ENCODE data around the gene PTPN3. TPM values are rescaled to one million over a fixed set of nuclear protein-coding genes. Genes with fewer than 3 reads are reported as not detected.
"Not testable (repeated sequence)": the region's sequence is repeated elsewhere in the genome, so short reads cannot be mapped to it uniquely, and the experiment has no call there.

Gene PTPN3
- total RNA-seq, 2 donors from 2014 or later = 16.9 to 20.3 TPM

DNA sequence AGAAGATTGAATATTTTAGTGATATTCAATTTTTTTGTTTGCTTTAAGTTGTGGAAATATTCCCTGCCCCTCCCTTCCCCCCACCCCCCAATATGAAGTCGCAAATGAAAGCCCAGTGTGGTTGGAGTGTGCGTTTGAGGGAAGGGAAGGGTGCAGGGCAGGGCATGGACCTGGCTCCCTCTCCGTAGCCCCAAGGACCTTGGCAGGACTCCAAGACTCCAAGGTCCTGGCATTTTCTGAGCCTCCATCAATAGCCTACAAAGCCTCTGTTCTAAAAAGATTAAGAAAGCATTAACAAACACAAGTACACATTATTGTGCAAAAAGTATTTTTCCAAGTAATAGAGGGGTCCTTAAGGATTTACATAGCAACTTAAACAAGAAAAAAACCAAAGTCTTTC is 38.8 kb upstream of the PTPN3 start:
- no peak for ATAC-seq (ENCODE audit: insufficient number of reproducible peaks, low FRiP score, low read depth)
- no peak overlapping the region for H3K27ac ChIP-seq
- no peaks in the 10 kb centered on the region for H3K4me1 ChIP-seq (ENCODE audit: control insufficient read depth in 1 of 2, low read depth in 2 of 2)
- no peaks in the 10 kb centered on the region for H3K9me3 ChIP-seq
- H3K27me3 ChIP-seq (replicated peaks; ENCODE audit: insufficient read depth) = no peaks in the 10 kb centered on the region
- H3K36me3 ChIP-seq = no peaks in the 10 kb centered on the region
- no peak overlapping the region for H3K4me3 ChIP-seq
- TF ChIP-seq, protein P1, sequence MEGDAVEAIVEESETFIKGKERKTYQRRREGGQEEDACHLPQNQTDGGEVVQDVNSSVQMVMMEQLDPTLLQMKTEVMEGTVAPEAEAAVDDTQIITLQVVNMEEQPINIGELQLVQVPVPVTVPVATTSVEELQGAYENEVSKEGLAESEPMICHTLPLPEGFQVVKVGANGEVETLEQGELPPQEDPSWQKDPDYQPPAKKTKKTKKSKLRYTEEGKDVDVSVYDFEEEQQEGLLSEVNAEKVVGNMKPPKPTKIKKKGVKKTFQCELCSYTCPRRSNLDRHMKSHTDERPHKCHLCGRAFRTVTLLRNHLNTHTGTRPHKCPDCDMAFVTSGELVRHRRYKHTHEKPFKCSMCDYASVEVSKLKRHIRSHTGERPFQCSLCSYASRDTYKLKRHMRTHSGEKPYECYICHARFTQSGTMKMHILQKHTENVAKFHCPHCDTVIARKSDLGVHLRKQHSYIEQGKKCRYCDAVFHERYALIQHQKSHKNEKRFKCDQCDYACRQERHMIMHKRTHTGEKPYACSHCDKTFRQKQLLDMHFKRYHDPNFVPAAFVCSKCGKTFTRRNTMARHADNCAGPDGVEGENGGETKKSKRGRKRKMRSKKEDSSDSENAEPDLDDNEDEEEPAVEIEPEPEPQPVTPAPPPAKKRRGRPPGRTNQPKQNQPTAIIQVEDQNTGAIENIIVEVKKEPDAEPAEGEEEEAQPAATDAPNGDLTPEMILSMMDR (IDR thresholded peaks at IDR 0.05) = no peak
- no peak for DNase-seq (ENCODE audit: low spot score)

DNA sequence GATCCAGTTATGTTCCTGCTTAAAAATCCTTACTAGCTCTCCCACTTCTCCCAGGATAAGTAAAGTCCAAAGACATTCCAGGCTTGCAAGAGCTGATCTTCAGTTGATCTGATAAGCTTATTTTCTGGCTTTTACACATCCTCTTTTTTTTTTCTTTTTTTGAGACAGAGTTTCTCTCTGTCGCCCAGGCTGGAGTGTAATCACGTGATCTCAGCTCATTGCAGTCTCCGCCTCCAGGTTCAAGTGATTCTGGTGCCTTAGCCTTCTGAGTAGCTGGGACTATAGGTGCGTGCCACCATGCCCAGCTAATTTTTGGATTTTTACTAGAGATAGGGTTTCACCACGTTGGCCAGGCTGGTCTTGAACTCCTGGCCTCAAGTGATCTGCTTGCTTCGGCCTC is 37.3 kb upstream of the PTPN3 start:
- Histone ChIP-seq H3K9me3 (no peaks in the 10 kb centered on the region), H3K27me3 (replicated peaks; ENCODE audit: insufficient read depth) (no peaks in the 10 kb centered on the region), H3K27ac (no peak overlapping the region), H3K4me1 (ENCODE audit: control insufficient read depth in 1 of 2, low read depth in 2 of 2) (no peaks in the 10 kb centered on the region), H3K36me3 (no peaks in the 10 kb centered on the region), H3K4me3 (no peak overlapping the region)
- TF ChIP-seq, protein P1 (IDR thresholded peaks at IDR 0.05) = no peak
- DNase-seq (ENCODE audit: low spot score) = no peak
- no peak for ATAC-seq (ENCODE audit: insufficient number of reproducible peaks, low FRiP score, low read depth)

DNA sequence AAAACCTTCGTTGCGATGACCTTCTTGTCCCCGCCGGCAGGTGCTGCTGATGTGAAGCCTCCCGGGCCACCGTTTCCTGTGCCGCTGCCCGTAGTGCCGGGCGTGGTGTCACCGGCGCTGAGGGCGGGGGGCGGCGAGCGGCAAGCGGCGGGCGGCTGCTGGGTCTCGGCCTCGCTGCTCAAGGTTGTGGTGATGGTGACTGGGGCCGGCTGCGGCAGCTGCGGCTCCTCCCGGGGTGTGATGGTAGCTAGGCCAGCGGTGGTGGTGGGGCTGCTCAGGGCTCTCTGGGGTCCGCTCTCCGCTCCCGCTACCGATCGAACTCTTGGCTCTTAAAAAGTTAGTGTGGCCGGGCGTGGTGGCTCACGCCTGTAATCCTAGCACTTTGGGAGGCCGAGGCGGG is 36.0 kb upstream of the PTPN3 start:
- Histone ChIP-seq H3K36me3 (no peaks in the 10 kb centered on the region), H3K4me3 (no peak overlapping the region), H3K4me1 (ENCODE audit: control insufficient read depth in 1 of 2, low read depth in 2 of 2) (no peaks in the 10 kb centered on the region), H3K9me3 (no peaks in the 10 kb centered on the region), H3K27ac (no peak overlapping the region), H3K27me3 (replicated peaks; ENCODE audit: insufficient read depth) (no peaks in the 10 kb centered on the region)
- TF ChIP-seq, protein P1 (IDR thresholded peaks at IDR 0.05) = no peak
- ATAC-seq (ENCODE audit: insufficient number of reproducible peaks, low FRiP score, low read depth) (no peak), DNase-seq (ENCODE audit: low spot score) (no peak)

DNA sequence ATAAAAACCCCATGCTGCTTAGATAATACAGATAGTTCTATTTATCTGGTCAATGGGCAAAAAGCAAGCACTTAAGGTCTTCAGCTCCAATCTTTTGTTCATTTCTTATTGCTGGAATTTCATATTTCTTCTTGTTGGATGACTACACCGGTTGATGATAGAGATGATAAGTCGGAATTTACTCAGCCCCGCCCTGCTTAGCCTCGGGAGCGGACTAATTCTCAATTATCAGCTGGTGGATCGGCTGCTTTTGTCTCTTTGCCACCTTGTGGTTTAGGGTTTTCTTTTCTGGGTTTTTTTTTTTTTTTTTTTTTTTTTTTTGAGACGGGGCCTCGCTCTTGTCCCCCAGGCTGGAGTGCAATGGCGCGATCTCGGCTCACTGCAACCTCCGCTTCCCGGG is 34.5 kb upstream of the PTPN3 start:
- H3K4me3 ChIP-seq; H3K4me1 ChIP-seq (ENCODE audit: control insufficient read depth in 1 of 2, low read depth in 2 of 2); ATAC-seq (ENCODE audit: insufficient number of reproducible peaks, low FRiP score, low read depth); H3K36me3 ChIP-seq; H3K27ac ChIP-seq; H3K27me3 ChIP-seq (replicated peaks; ENCODE audit: insufficient read depth); DNase-seq (ENCODE audit: low spot score); H3K9me3 ChIP-seq: not testable (repeated sequence)

DNA sequence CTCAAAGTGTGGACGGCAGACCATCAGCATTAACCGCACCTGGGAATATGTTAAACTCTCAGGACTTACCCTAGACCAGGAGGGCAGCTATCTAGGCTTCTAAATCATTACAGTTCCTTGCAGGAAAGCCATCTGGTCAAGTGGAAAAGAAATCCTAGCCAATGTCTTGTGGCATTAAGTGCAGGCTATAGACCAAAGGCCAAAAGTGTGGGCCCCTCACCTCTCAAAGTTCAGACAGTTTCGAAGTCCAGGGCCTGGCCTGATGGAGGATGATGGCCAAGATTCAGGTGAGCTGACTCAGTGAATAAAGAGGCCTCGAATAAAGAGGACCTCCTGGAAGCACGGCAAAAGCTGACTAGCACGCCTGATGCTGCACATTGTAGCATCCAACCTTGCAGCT is 24.0 kb upstream of the PTPN3 start:
- Histone ChIP-seq H3K27me3 (replicated peaks; ENCODE audit: insufficient read depth) (no peaks in the 10 kb centered on the region), H3K4me1 (ENCODE audit: control insufficient read depth in 1 of 2, low read depth in 2 of 2) (peaks cover 0 to 13% of the 10 kb centered on the region in 2 donors), H3K4me3 (no peak overlapping the region), H3K36me3 (no peaks in the 10 kb centered on the region), H3K9me3 (no peaks in the 10 kb centered on the region), H3K27ac (no peak overlapping the region)
- no peak for DNase-seq (ENCODE audit: low spot score)
- TF ChIP-seq, protein P1 (IDR thresholded peaks at IDR 0.05) = no peak
- no peak for ATAC-seq (ENCODE audit: insufficient number of reproducible peaks, low FRiP score, low read depth)

DNA sequence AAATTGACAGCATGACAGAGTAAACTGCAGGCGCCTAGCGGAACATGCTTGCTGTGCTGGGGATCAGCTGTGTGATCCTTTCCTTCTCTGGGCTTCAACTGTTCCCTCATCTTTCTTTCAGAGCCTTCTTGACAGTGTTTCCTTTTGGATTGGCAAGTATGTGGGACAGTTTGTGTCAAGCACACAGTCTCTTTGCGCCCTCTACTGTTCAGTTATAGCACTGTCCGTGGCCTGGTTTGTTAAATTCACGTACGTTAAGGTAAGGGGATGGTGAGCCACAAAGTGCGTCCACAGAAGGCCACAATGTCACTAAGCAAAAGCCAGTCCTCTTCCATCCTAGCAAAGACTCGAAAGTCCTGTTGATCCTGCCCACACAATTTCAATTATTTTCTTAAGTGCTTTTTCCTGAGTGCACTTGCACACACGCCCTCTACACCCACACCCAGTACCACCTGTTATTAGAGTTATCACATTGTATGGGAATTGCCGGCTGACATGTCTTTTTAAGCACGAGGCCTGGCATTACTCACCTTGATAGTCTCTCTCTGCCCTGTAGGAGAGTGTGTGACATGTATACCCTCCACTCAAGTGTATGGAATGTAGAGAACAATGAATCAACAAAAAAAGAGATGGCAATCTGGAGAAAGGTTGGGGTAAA is 22.5 kb upstream of the PTPN3 start:
- ATAC-seq (ENCODE audit: insufficient number of reproducible peaks, low FRiP score, low read depth) = no peak
- TF ChIP-seq, protein P1 (IDR thresholded peaks at IDR 0.05) = peak; percentile 94
- H3K4me1 ChIP-seq (ENCODE audit: control insufficient read depth in 1 of 2, low read depth in 2 of 2) = peaks cover 0 to 13% of the 10 kb centered on the region in 2 donors
- no peaks in the 10 kb centered on the region for H3K9me3 ChIP-seq
- H3K27ac ChIP-seq = no peak overlapping the region
- no peaks in the 10 kb centered on the region for H3K36me3 ChIP-seq
- DNase-seq (ENCODE audit: low spot score) = peak; percentile 24
- no peak overlapping the region for H3K4me3 ChIP-seq
- H3K27me3 ChIP-seq (replicated peaks; ENCODE audit: insufficient read depth) = no peaks in the 10 kb centered on the region
